Hypothalamus (tissue), 51 donors: ENCODE results near the gene MAP6.
A peak's percentile ranks its signal among the peaks of the same experiment; 100 is the strongest.

ENCODE experiments used
- DNase-seq, 51 donors: peaks; one replicate each; lab custom pipeline; 2025; lab: John Stamatoyannopoulos, UW

Gene MAP6

GRCh38 chr11:75574698-75575602 is 93.9 kb downstream of the MAP6 start:
- no peak for DNase-seq

GRCh38 chr11:75572744-75573143 is 96.1 kb downstream of the MAP6 start:
- no peak for DNase-seq

- peak in 2 of 51 donors; percentile 35 to 38 for DNase-seq
Observed at GRCh38 chr11:75571625-75572024, 97.2 kb downstream of the MAP6 start.

- no peak for DNase-seq
Observed at GRCh38 chr11:75570559-75571139, 98.2 kb downstream of the MAP6 start.

GRCh38 chr11:75568616-75569219 is 100.1 kb downstream of the MAP6 start:
- no peak for DNase-seq

- DNase-seq, result no peak
Observed at GRCh38 chr11:75567971-75568370, 100.9 kb downstream of the MAP6 start.

- DNase-seq, result no peak
Observed at GRCh38 chr11:75566763-75567279, 102.0 kb downstream of the MAP6 start.

- peak in 1 of 51 donors; percentile 52 for DNase-seq
Observed at GRCh38 chr11:75565916-75566762, 102.7 kb downstream of the MAP6 start.

GRCh38 chr11:75565221-75565814 is 103.5 kb downstream of the MAP6 start:
- peak in 8 of 51 donors; percentile 18 to 51 (median 31) for DNase-seq

GRCh38 chr11:75563978-75564552 is 104.8 kb downstream of the MAP6 start:
- DNase-seq, result peak in 4 of 51 donors; percentile 19 to 42 (median 32)

- no peak for DNase-seq
Observed at GRCh38 chr11:75563501-75563977, 105.3 kb downstream of the MAP6 start.

GRCh38 chr11:75562836-75563484 is 105.9 kb downstream of the MAP6 start:
- DNase-seq, result peak in 2 of 51 donors; percentile 17 to 54

- peak in 48 of 51 donors; percentile 16 to 90 (median 64) for DNase-seq
Observed at GRCh38 chr11:75562048-75562835, 106.6 kb downstream of the MAP6 start, which contains the start of gene SERPINH1. Gene SERPINH1, plus strand, starts transcription at chr11:75562253. Its CDS starts 4,097 bp downstream, at chr11:75566350.

GRCh38 chr11:75561426-75562047 is 107.3 kb downstream of the MAP6 start:
- DNase-seq, result no peak

GRCh38 chr11:75560644-75561043 is 108.2 kb downstream of the MAP6 start:
- DNase-seq, result no peak

- peak in 1 of 51 donors; percentile 11 for DNase-seq
Observed at GRCh38 chr11:75558939-75559843, 109.6 kb downstream of the MAP6 start.
